ENCODE results near the gene ITGA11.

- no peak for TF ChIP-seq CTCF (conservative IDR thresholded peaks at IDR 0.05; ENCODE audit: low read depth in 2 of 2)
- TF ChIP-seq EZH2 (IDR thresholded peaks at IDR 0.05; ENCODE audit: low read depth, unreplicated experiment): no peak
- no peak for TF ChIP-seq REST (IDR thresholded peaks at IDR 0.05; ENCODE audit: unreplicated experiment)
- no peak for TF ChIP-seq POLR2AphosphoS5 (IDR thresholded peaks at IDR 0.05; ENCODE audit: low read depth)
- TF ChIP-seq ETS1 (IDR thresholded peaks at IDR 0.05): no peak
Measured at GRCh38 chr15:68340726-68341671, 91.0 kb downstream of the ITGA11 start.

Measured in GM23338 (cell line).